ENCODE results near the gene INSR. TPM values are rescaled to one million over a fixed set of nuclear protein-coding genes. Genes with fewer than 3 reads are reported as not detected.

INSR gene
- total RNA-seq, 1 donor from 2014 or later, result 37.3 TPM

DNA sequence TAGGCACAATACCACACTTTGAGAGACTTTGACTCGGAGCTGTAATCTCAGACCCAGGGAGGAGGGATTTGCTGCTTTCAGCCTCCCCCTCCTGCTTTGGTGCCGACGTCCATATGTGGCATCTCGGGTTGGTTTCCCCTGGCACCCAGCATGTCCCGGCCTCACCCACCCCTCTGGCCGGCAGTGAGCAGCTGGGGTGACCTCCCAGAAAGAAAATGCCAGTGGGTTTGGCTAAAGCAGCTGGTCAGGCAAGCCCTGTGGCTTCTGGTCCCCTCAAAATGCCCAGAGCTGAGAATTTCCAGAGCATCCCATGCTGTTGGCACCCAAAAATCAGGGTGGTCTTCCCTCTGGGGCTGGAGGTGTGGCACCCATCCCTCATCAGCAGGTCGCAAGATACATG is 34.1 kb downstream of the INSR start:
- Histone ChIP-seq H3K27me3 (ENCODE audit: low read depth) (no peaks in the 10 kb centered on the region), H3K36me3 (peaks cover 4% of the 10 kb centered on the region), H3K4me3 (no peak overlapping the region), H3K27ac (no peak overlapping the region), H3K4me1 (peaks cover 6% of the 10 kb centered on the region), H3K9me3 (no peaks in the 10 kb centered on the region)
- no peak for TF ChIP-seq CTCF (IDR thresholded peaks at IDR 0.05)
- intact Hi-C loops (cut with DNase I), result no loop called here
- no peak for DNase-seq
- ATAC-seq, result no peak

GRCh38 chr19:7258840-7259395 is 35.3 kb downstream of the INSR start:
- no peaks in the 10 kb centered on the region for H3K27me3 ChIP-seq (ENCODE audit: low read depth)
- intact Hi-C loops (cut with DNase I), result no loop called here
- TF ChIP-seq CTCF (IDR thresholded peaks at IDR 0.05), result no peak
- peaks cover 6% of the 10 kb centered on the region for H3K4me1 ChIP-seq
- no peaks in the 10 kb centered on the region for H3K9me3 ChIP-seq
- H3K36me3 ChIP-seq, result peaks cover 4% of the 10 kb centered on the region
- no peak for ATAC-seq
- no peak overlapping the region for H3K27ac ChIP-seq
- no peak overlapping the region for H3K4me3 ChIP-seq
- no peak for DNase-seq

GRCh38 chr19:7258041-7258839 is 36.0 kb downstream of the INSR start:
- H3K27ac ChIP-seq, result no peak overlapping the region
- intact Hi-C loops (cut with DNase I), result no loop called here
- DNase-seq (no peak), ATAC-seq (no peak)
- H3K27me3 ChIP-seq (ENCODE audit: low read depth), result no peaks in the 10 kb centered on the region
- H3K36me3 ChIP-seq, result peaks cover 4% of the 10 kb centered on the region
- no peaks in the 10 kb centered on the region for H3K9me3 ChIP-seq
- TF ChIP-seq CTCF (IDR thresholded peaks at IDR 0.05), result no peak
- H3K4me3 ChIP-seq, result no peak overlapping the region
- H3K4me1 ChIP-seq, result peaks cover 6% of the 10 kb centered on the region

- intact Hi-C loops (cut with DNase I), result no loop called here
- no peaks in the 10 kb centered on the region for H3K9me3 ChIP-seq
- DNase-seq (no peak), ATAC-seq (peak in 1 of 2 donors; percentile 70)
- H3K4me3 ChIP-seq, result no peak overlapping the region
- no peak for TF ChIP-seq CTCF (IDR thresholded peaks at IDR 0.05)
- no peak overlapping the region for H3K27ac ChIP-seq
- peaks cover 6% of the 10 kb centered on the region for H3K4me1 ChIP-seq
- peaks cover under 1% of the 10 kb centered on the region for H3K36me3 ChIP-seq
- no peaks in the 10 kb centered on the region for H3K27me3 ChIP-seq (ENCODE audit: low read depth)
Measured at GRCh38 chr19:7257148-7258040, 36.8 kb downstream of the INSR start.

DNA sequence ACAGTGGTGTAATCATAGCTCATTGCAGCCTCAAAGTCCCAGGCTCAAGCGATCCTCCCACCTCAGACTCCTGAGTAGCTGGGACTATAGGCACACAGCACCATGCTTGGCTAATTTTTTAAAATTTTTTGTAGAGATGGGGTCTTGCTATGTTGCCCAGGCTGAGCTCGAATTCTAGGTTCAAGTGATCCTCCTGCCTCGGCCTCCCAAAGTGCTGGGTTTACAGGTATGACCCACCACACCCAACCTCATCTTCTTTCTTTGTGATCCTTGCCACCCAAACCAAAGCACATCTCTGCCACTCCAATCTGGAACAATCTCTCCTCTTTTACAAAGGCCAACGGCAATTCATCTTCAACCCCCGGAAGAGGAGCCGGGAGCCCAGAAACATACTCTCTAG is 38.6 kb downstream of the INSR start:
- no peak overlapping the region for H3K27ac ChIP-seq
- no peak for DNase-seq
- peaks cover 6% of the 10 kb centered on the region for H3K4me1 ChIP-seq
- no peak for TF ChIP-seq CTCF (IDR thresholded peaks at IDR 0.05)
- no peaks in the 10 kb centered on the region for H3K36me3 ChIP-seq
- H3K9me3 ChIP-seq, result no peaks in the 10 kb centered on the region
- intact Hi-C loops (cut with DNase I), result no loop called here
- no peak overlapping the region for H3K4me3 ChIP-seq
- no peak for ATAC-seq
- H3K27me3 ChIP-seq (ENCODE audit: low read depth), result no peaks in the 10 kb centered on the region
